ENCODE results near the gene CSF1R. TPM values are rescaled to one million over a fixed set of nuclear protein-coding genes. Genes with fewer than 3 reads are reported as not detected.

CSF1R gene
- polyA plus RNA-seq, 1 donor (not counting 4 experiments of a cell fraction or from before 2014, with no cell fraction given), result not detected

- DNase-seq (ENCODE audit: low read depth, low spot score) (no peak), FAIRE-seq (no peak)
- Histone ChIP-seq H3K4me2 (ENCODE audit: control insufficient read depth, extremely low read depth, insufficient read depth, low read depth, low read length) (no peak overlapping the region), H3K9ac (ENCODE audit: control insufficient read depth, extremely low read depth, insufficient read depth, low read length) (no peak overlapping the region), H3K4me1 (ENCODE audit: control insufficient read depth, extremely low read depth, insufficient read depth, low read length) (no peaks in the 10 kb centered on the region), H3K9me1 (ENCODE audit: control insufficient read depth, extremely low read depth, insufficient read depth, low read length) (no peaks in the 10 kb centered on the region), H2AFZ (ENCODE audit: control insufficient read depth, low read length) (no peak overlapping the region), H3K79me2 (ENCODE audit: control insufficient read depth, insufficient read depth, low read length) (no peaks in the 10 kb centered on the region), H3K4me3 (ENCODE audit: control insufficient read depth in 2 of 3, extremely low read depth in 1 of 3, insufficient read depth in 2 of 3, low read depth in 1 of 3, low read length in 3 of 3) (no peak overlapping the region), H3K9me3 (ENCODE audit: control insufficient read depth, low read depth, low read length) (no peaks in the 10 kb centered on the region), H3K27ac (ENCODE audit: control insufficient read depth, insufficient read depth, low read length) (no peak overlapping the region), H4K20me1 (ENCODE audit: control insufficient read depth, extremely low read depth, insufficient read depth, low read length) (no peaks in the 10 kb centered on the region), H3K27me3 (ENCODE audit: control insufficient read depth, extremely low read depth, insufficient read depth, low read length) (peaks cover 10% of the 10 kb centered on the region), H3K36me3 (ENCODE audit: control insufficient read depth in 2 of 2, extremely low read depth in 1 of 2, insufficient read depth in 2 of 2, low read length in 2 of 2) (no peaks in the 10 kb centered on the region)
- dilution Hi-C loops (cut with MboI; ENCODE audit: extremely low pct_ligation_motif_present, low sequenced_read_pairs), result loop anchor here (5.0 kb wide), 1 partner anchor 41 kb away; no protein-coding TSS in a partner anchor
- TF ChIP-seq EZH2 (IDR thresholded peaks at IDR 0.05; ENCODE audit: low read length), result no peak
- no peak for TF ChIP-seq CTCF (optimal IDR thresholded peaks at IDR 0.05 in 1 of 3, IDR thresholded peaks at IDR 0.05 in 1 of 3, conservative IDR thresholded peaks at IDR 0.05 in 1 of 3; ENCODE audit: extremely low read depth in 1 of 3, insufficient read depth in 2 of 3, low read length in 3 of 3)
Measured at GRCh38 chr5:150073677-150074076, 12.7 kb downstream of the CSF1R start.

- no peak overlapping the region for H3K4me2 ChIP-seq (ENCODE audit: control insufficient read depth, extremely low read depth, insufficient read depth, low read depth, low read length)
- H3K9ac ChIP-seq (ENCODE audit: control insufficient read depth, extremely low read depth, insufficient read depth, low read length), result no peak overlapping the region
- no peaks in the 10 kb centered on the region for H3K36me3 ChIP-seq (ENCODE audit: control insufficient read depth in 2 of 2, extremely low read depth in 1 of 2, insufficient read depth in 2 of 2, low read length in 2 of 2)
- no peak overlapping the region for H3K27ac ChIP-seq (ENCODE audit: control insufficient read depth, insufficient read depth, low read length)
- DNase-seq (ENCODE audit: low read depth, low spot score) (no peak), FAIRE-seq (no peak)
- TF ChIP-seq EZH2 (IDR thresholded peaks at IDR 0.05; ENCODE audit: low read length) (no peak), CTCF (optimal IDR thresholded peaks at IDR 0.05 in 1 of 3, IDR thresholded peaks at IDR 0.05 in 1 of 3, conservative IDR thresholded peaks at IDR 0.05 in 1 of 3; ENCODE audit: extremely low read depth in 1 of 3, insufficient read depth in 2 of 3, low read length in 3 of 3) (no peak)
- H3K4me3 ChIP-seq (ENCODE audit: control insufficient read depth in 2 of 3, extremely low read depth in 1 of 3, insufficient read depth in 2 of 3, low read depth in 1 of 3, low read length in 3 of 3), result no peak overlapping the region
- H4K20me1 ChIP-seq (ENCODE audit: control insufficient read depth, extremely low read depth, insufficient read depth, low read length), result no peaks in the 10 kb centered on the region
- no peak overlapping the region for H2AFZ ChIP-seq (ENCODE audit: control insufficient read depth, low read length)
- dilution Hi-C loops (cut with MboI; ENCODE audit: extremely low pct_ligation_motif_present, low sequenced_read_pairs), result loop anchor here (5.0 kb wide), 1 partner anchor 41 kb away; no protein-coding TSS in a partner anchor
- peaks cover 9% of the 10 kb centered on the region for H3K27me3 ChIP-seq (ENCODE audit: control insufficient read depth, extremely low read depth, insufficient read depth, low read length)
- H3K79me2 ChIP-seq (ENCODE audit: control insufficient read depth, insufficient read depth, low read length), result no peaks in the 10 kb centered on the region
- H3K9me1 ChIP-seq (ENCODE audit: control insufficient read depth, extremely low read depth, insufficient read depth, low read length), result no peaks in the 10 kb centered on the region
- no peaks in the 10 kb centered on the region for H3K9me3 ChIP-seq (ENCODE audit: control insufficient read depth, low read depth, low read length)
- H3K4me1 ChIP-seq (ENCODE audit: control insufficient read depth, extremely low read depth, insufficient read depth, low read length), result no peaks in the 10 kb centered on the region
Measured at GRCh38 chr5:150073086-150073625, 13.2 kb downstream of the CSF1R start.
